Activated naive CD4-positive, alpha-beta T cell treated with anti-CD3 and anti-CD28 coated beads, Interleukin-2, amount 50 U/mL, for 24 hours (primary cell): ENCODE measurements around the gene ZFAND3.
A peak's percentile ranks its signal among the peaks of the same experiment; 100 is the strongest.
"Not testable (repeated sequence)": the region's sequence is repeated elsewhere in the genome, so short reads cannot be mapped to it uniquely, and the experiment has no call there.

Experiments
- H3K27ac Mint-ChIP-seq: one replicate; pipeline ENCODE4 v1.8.0; 2021; ENCODE audit warnings: mild to moderate bottlenecking, mixed read lengths
- H3K27me3 Mint-ChIP-seq: one replicate; pipeline ENCODE4 v1.8.0; 2021; ENCODE audit warnings: mixed read lengths
- H3K36me3 Mint-ChIP-seq: one replicate; pipeline ENCODE4 v1.8.0; 2021; ENCODE audit warnings: mixed read lengths
- H3K4me1 Mint-ChIP-seq: one replicate; pipeline ENCODE4 v1.8.0; 2021; ENCODE audit warnings: mixed read lengths
- H3K4me3 Mint-ChIP-seq: one replicate; pipeline ENCODE4 v1.8.0; 2021; ENCODE audit warnings: mild to moderate bottlenecking, mixed read lengths
- H3K9me3 Mint-ChIP-seq: one replicate; pipeline ENCODE4 v1.8.0; 2021; ENCODE audit warnings: mixed read lengths

Gene ZFAND3

DNA sequence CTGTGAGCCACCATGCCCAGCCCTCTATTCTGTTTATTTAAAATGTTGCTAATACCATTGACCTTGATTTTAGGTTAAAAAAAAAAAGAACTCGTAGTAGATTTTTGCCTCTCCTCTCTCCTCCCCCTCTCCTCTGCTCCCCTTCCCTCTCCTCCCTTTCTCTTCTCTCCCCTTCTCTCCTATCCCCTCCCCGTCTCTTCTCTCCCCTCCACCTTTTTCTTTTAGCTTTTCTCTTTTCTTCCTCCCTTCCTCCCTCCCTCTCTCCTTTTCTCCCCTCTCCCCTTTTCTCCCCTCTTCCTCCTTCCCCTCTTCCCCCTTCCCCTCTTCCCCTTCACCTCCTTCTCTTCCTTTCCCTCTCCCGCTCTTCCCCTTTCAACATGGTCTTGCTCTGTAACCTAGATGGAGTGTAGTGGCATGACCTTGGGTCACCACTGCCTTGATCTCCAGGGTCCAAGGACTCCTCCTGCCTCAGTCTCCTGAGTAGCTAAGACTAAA is 223.8 kb downstream of the ZFAND3 start:
- peaks cover 3% of the 10 kb centered on the region for H3K36me3 Mint-ChIP-seq

DNA sequence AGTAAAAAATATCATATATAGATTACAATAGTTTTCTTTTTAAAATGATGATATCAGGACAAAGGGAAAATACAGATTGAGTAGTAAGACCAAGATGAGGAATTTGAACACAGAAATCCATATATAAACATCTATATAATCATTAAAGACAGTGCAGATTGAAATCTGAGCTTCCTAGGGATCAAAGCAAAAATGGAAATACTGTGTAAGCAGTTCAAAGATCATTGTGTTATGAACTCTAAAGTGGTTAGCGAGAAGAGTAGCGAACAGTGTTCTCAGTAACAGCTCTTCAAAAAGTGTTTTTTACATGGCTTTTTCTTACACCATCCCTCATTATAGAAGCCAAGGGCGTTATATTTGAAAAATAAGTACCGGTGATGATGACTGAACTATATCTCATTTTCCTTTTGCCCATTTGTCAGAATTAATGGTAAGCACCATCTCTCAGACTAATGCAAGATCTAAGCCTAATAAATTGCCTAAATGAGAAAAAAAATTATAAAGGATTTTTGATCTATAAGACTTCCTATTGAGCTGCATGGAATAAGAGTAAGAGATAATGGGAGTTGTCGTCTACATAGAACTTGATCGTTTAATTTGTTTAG is 226.3 kb downstream of the ZFAND3 start:
- Mint-ChIP-seq H3K9me3 (no peaks in the 10 kb centered on the region), H3K4me3 (no peak overlapping the region), H3K36me3 (peaks cover 4% of the 10 kb centered on the region), H3K27me3 (no peaks in the 10 kb centered on the region), H3K27ac (no peak overlapping the region), H3K4me1 (peaks cover 30% of the 10 kb centered on the region)

More for the DNA sequence above, 223.8 kb downstream of the ZFAND3 start:
- Mint-ChIP-seq H3K27me3 (no peaks in the 10 kb centered on the region), H3K27ac (no peak overlapping the region), H3K4me1 (peaks cover 20% of the 10 kb centered on the region), H3K9me3 (no peaks in the 10 kb centered on the region), H3K4me3 (no peak overlapping the region)

DNA sequence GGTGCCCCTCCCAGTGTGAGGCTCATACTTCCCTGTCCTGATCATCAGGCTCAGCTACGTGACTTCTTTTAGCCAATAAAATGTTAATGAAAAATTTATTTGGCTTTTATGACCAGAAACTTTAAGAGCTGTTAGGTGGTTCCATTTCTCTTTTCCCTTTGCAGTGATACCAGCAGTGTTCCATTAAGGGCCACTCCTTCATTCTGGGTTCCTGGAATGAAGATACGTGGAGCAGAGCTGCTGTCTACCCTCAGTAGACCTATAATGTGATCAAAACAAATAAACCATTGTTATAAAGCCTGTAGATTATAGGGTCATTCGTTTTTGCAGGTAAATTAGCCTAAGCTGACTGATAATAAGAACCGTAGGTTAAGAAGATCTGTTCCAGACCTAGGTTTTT is 228.0 kb downstream of the ZFAND3 start:
- Mint-ChIP-seq H3K9me3 (no peaks in the 10 kb centered on the region), H3K4me3 (no peak overlapping the region), H3K4me1 (peaks cover 36% of the 10 kb centered on the region), H3K27me3 (no peaks in the 10 kb centered on the region), H3K36me3 (peaks cover 4% of the 10 kb centered on the region), H3K27ac (no peak overlapping the region)

GRCh38 chr6:38049861-38050397 is 230.4 kb downstream of the ZFAND3 start:
- not testable (repeated sequence) for H3K27ac Mint-ChIP-seq, H3K9me3 Mint-ChIP-seq, H3K36me3 Mint-ChIP-seq, H3K4me3 Mint-ChIP-seq, H3K27me3 Mint-ChIP-seq
- peaks cover 51% of the 10 kb centered on the region for H3K4me1 Mint-ChIP-seq

DNA sequence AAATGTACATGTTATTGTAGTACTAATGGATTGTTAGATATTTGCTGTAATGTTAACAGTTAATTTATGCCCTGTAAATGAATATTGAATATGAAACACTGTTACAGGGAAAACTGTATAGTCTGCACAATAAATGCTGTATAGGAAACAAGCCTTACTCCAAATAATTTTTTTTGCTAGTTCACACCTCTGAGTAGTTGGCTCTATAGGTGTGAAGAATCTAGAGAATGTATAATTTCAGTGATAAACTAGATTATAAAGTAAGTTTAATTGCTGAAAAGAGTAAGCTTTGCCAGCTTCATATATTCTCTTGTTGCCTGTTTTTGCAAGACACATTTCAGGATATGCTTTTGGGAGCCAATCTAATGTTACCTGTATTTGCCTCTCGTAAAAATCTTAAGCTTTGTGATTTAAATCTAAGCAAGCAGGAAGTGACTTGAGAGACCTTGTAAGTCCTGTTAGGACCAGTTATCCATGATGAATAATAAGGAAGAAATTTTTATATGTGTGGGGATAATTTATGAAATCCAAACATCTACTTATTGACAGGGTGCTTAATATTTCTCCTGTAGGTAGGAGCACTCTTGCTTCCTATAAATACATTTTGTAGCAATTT is 232.4 kb downstream of the ZFAND3 start:
- Mint-ChIP-seq H3K4me3 (no peak overlapping the region), H3K27me3 (no peaks in the 10 kb centered on the region), H3K4me1 (peaks cover 67% of the 10 kb centered on the region), H3K9me3 (no peaks in the 10 kb centered on the region), H3K36me3 (peaks cover 4% of the 10 kb centered on the region), H3K27ac (no peak overlapping the region)

DNA sequence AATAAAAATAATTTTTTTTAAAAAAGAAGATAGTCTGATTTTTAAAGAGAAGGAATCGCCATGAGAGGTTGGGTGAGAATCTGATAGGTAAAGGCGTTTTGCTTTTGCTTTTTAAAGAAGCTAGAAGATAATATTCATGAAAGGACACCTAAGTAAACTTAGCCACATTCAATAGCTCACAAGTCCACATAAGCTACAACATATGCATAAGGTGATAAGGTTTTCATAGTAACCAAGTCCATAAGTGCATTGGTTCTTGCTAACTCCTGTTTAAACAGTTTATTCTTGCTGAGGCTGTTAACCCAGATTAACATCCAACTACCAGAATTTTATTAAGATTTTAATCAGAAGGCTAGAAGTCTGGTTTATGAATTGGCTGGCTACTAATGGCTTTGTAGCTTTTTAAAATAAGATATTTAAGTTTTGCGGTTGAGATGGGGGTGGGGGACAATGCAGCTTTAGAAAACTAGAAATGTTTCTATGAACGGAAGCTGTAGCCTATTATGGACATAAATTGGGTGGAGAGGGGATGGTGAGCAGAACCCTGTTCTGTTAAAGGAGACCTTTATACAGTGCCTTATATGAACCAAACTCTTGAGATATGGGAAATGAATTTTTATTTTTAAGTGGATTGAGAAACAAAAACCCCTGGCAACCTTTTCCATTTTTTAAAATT is 235.1 kb downstream of the ZFAND3 start:
- H3K4me3 Mint-ChIP-seq: no peak overlapping the region
- H3K36me3 Mint-ChIP-seq: peaks cover 4% of the 10 kb centered on the region
- H3K9me3 Mint-ChIP-seq: no peaks in the 10 kb centered on the region
- peaks cover 72% of the 10 kb centered on the region for H3K4me1 Mint-ChIP-seq
- H3K27ac Mint-ChIP-seq: peak overlapping the region; percentile 46
- H3K27me3 Mint-ChIP-seq: no peaks in the 10 kb centered on the region

GRCh38 chr6:38055203-38055589 is 235.7 kb downstream of the ZFAND3 start:
- H3K36me3 Mint-ChIP-seq: peaks cover 4% of the 10 kb centered on the region
- H3K4me3 Mint-ChIP-seq: no peak overlapping the region
- H3K27ac Mint-ChIP-seq: no peak overlapping the region
- H3K4me1 Mint-ChIP-seq: peaks cover 69% of the 10 kb centered on the region
- no peaks in the 10 kb centered on the region for H3K9me3 Mint-ChIP-seq
- H3K27me3 Mint-ChIP-seq: no peaks in the 10 kb centered on the region

GRCh38 chr6:38056361-38056760 is 236.8 kb downstream of the ZFAND3 start:
- no peaks in the 10 kb centered on the region for H3K27me3 Mint-ChIP-seq
- H3K27ac Mint-ChIP-seq: no peak overlapping the region
- H3K9me3 Mint-ChIP-seq: no peaks in the 10 kb centered on the region
- peaks cover 60% of the 10 kb centered on the region for H3K4me1 Mint-ChIP-seq
- peaks cover 8% of the 10 kb centered on the region for H3K36me3 Mint-ChIP-seq
- no peak overlapping the region for H3K4me3 Mint-ChIP-seq

DNA sequence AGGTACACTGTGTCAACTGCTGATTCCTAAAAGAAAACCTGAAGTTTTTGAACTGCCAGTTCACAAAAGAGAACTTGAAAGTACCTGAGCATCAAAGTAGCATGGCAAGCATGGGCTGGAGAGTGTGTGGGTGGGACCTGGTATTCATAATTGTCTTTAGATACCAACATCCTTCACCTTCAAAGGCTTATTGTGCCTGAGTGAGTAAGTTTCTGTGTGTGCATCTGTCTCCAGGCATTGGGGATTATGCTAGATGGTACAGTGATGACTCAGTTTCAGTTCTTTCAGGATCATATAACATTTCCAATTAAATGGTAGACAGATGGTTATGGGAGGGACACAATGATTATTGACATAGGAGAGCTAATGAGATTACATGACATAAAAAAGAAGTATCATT is 238.5 kb downstream of the ZFAND3 start:
- Mint-ChIP-seq H3K4me3 (no peak overlapping the region), H3K4me1 (peaks cover 50% of the 10 kb centered on the region), H3K36me3 (peaks cover 16% of the 10 kb centered on the region), H3K27me3 (no peaks in the 10 kb centered on the region), H3K27ac (peak overlapping the region; percentile 13), H3K9me3 (no peaks in the 10 kb centered on the region)

DNA sequence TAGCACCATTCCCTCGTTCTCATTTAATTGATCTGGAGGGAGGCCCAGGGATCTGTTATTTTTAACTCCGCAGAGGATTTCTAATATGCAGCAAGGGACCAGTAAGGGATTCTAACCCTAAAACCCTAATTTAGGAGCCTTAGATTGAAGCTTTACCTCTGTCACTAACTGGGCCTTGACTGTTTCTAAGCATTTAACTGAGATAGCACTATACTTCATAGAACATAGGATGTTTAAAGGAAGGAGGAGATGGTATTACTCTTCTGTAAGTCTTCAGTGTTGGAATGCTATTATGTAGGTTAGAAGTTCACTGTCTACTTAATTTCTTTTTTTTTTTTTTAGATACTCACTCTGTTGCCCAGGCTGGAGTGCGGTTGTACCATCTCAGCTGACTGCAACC is 242.5 kb downstream of the ZFAND3 start:
- peaks cover 37% of the 10 kb centered on the region for H3K4me1 Mint-ChIP-seq
- H3K9me3 Mint-ChIP-seq: peaks cover 4% of the 10 kb centered on the region
- no peaks in the 10 kb centered on the region for H3K27me3 Mint-ChIP-seq
- H3K4me3 Mint-ChIP-seq: no peak overlapping the region
- H3K36me3 Mint-ChIP-seq: peaks cover 33% of the 10 kb centered on the region
- no peak overlapping the region for H3K27ac Mint-ChIP-seq

DNA sequence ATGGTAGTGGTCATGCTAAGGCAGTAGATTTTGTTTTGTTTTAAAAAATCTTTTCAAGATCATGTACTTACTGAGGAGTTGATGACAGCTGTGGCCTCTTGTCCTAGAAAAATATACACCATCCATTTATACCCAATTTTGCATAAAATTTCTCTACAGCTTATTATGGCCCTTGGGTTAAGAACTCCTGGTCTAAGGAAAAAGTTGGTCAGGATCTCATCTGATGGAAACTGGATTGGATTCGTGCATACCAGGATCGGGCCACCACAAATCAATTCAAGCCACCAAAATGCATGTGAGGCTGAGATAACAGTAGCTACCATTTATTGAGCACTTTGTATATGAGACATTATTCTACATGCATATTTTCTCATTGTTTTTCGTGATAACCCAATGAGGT is 244.4 kb downstream of the ZFAND3 start:
- Mint-ChIP-seq H3K9me3 (peaks cover 4% of the 10 kb centered on the region), H3K27me3 (no peaks in the 10 kb centered on the region), H3K27ac (no peak overlapping the region), H3K4me3 (no peak overlapping the region), H3K4me1 (peaks cover 34% of the 10 kb centered on the region), H3K36me3 (peaks cover 33% of the 10 kb centered on the region)

DNA sequence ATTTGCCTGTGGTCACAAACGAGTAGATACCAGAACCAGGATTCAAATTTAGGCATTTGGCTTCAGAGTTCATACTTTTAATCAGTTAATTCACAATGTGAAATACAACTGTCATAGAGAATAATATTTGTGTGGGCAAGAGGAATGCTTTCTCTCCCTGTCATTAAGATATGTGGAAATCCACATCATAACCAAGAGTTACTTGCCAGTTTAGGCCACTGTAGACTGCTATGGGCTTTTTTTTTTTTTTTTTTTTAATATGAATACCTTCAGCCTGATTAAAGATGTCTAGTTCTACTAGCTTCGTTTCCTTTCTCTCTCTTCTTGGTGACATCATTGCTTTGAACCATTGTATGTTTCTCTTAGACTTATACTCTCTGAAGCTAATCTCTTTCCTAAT is 244.9 kb downstream of the ZFAND3 start:
- Mint-ChIP-seq H3K36me3 (peaks cover 33% of the 10 kb centered on the region), H3K9me3 (peaks cover 4% of the 10 kb centered on the region), H3K4me3 (no peak overlapping the region), H3K27ac (no peak overlapping the region), H3K4me1 (peaks cover 39% of the 10 kb centered on the region), H3K27me3 (no peaks in the 10 kb centered on the region)

GRCh38 chr6:38065734-38066305 is 246.3 kb downstream of the ZFAND3 start:
- Mint-ChIP-seq H3K9me3 (peaks cover 4% of the 10 kb centered on the region), H3K4me3 (no peak overlapping the region), H3K27me3 (no peaks in the 10 kb centered on the region), H3K27ac (no peak overlapping the region), H3K36me3 (peaks cover 33% of the 10 kb centered on the region), H3K4me1 (peaks cover 46% of the 10 kb centered on the region)

- Mint-ChIP-seq H3K27ac (no peak overlapping the region), H3K27me3 (no peaks in the 10 kb centered on the region), H3K4me3 (no peak overlapping the region), H3K4me1 (peaks cover 47% of the 10 kb centered on the region), H3K9me3 (peaks cover 4% of the 10 kb centered on the region), H3K36me3 (peaks cover 26% of the 10 kb centered on the region)
Measured at GRCh38 chr6:38067263-38067980, 247.9 kb downstream of the ZFAND3 start.

GRCh38 chr6:38068854-38069590 is 249.5 kb downstream of the ZFAND3 start:
- H3K27me3 Mint-ChIP-seq: no peaks in the 10 kb centered on the region
- H3K27ac Mint-ChIP-seq: no peak overlapping the region
- H3K4me3 Mint-ChIP-seq: no peak overlapping the region
- H3K9me3 Mint-ChIP-seq: no peaks in the 10 kb centered on the region
- peaks cover 46% of the 10 kb centered on the region for H3K4me1 Mint-ChIP-seq
- H3K36me3 Mint-ChIP-seq: peaks cover 18% of the 10 kb centered on the region
